ENCODE data around the gene IGF2BP2. TPM values are rescaled to one million over a fixed set of nuclear protein-coding genes. Genes with fewer than 3 reads are reported as not detected.

IGF2BP2 gene
- total and polyA plus RNA-seq, 2 of the 8 experiments (the other 6 are each of a cell fraction or from before 2014, with no cell fraction given): 7.4 to 121 TPM

DNA sequence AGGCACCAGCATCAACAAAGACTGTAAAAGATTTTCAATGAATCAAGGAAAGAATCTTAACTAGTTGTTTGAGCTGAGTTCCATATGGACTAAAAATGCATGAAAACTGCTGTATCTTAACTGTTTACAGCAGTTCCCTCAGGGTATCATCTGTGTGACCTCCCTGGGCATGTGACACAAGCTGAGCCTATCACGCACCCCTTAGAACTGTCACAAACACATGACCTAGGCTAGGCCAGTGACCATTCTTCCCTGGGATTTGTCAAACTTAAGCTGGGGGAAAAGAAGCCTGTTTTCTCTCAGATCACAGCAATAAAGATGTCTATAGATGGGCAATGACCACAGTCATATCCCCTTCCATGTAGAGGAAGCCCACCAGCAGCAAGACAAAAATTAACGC, 35.7 kb downstream of the IGF2BP2 start:
- CTCF ChIA-PET (ENCODE audit: partially characterized antibody): interaction anchor here (0.6 to 4.7 kb wide), 9 partner anchors 15 to 129 kb away, joined by 3 to 17 read pairs (median 3); no protein-coding TSS in a partner anchor
- no peak overlapping the region for H3K4me3 ChIP-seq (ENCODE audit: extremely low read depth in 1 of 4, insufficient read depth in 2 of 4, low read depth in 3 of 4, low read length in 4 of 4)
- H2BK15ac ChIP-seq (ENCODE audit: low read length): no peak overlapping the region
- no peak overlapping the region for H3K56ac ChIP-seq (replicated peaks; ENCODE audit: insufficient read length, low read depth, low read length)
- peak overlapping the region; percentile 61; the same call in 1 of the 2 replicates for H2AK5ac ChIP-seq (ENCODE audit: low read depth, low read length)
- POLR2A ChIA-PET (ENCODE audit: partially characterized antibody): interaction anchor here (0.7 to 2.6 kb wide), 8 partner anchors 11 to 149 kb away, joined by 3 to 11 read pairs (median 4); partner anchors contain the start of gene TRA2B
- 68% methylated on average over 2 of the region's 2 CpGs; no CpG with 5 or more reads in 1 of the 2 experiments for WGBS, 2 experiments (ENCODE audit: extremely low coverage in 1 of 2, insufficient coverage in 1 of 2, insufficient read length in 1 of 2, insufficient replicate concordance in 2 of 2, low coverage in 1 of 2, low lambda C conversion rate in 2 of 2, missing lambda C conversion rate in 1 of 2)
- H3K18ac ChIP-seq (ENCODE audit: extremely low read depth, low read length): no peak overlapping the region
- no peak overlapping the region for H2AFZ ChIP-seq (ENCODE audit: low read length)
- H4K8ac ChIP-seq (ENCODE audit: extremely low read depth, insufficient read depth, low read length): no peak overlapping the region
- H3K14ac ChIP-seq (ENCODE audit: insufficient read length): no peak overlapping the region
- H3K79me1 ChIP-seq (ENCODE audit: low read depth, low read length): peaks cover 14% of the 10 kb centered on the region
- FAIRE-seq (no peak), DNase-seq (ENCODE audit: low read depth in 1 of 2, low spot score in 2 of 2) (no peak)
- H3K4me2 ChIP-seq (ENCODE audit: insufficient read depth in 1 of 2, low read depth in 2 of 2, low read length in 2 of 2): peak overlapping the region in 1 of 2 experiments; percentile 49; a peak in 1 of 4 replicates
- no peak overlapping the region for H4K5ac ChIP-seq (ENCODE audit: insufficient read length, low read depth, low read length)
- no peak overlapping the region for H3K23ac ChIP-seq (ENCODE audit: insufficient read length)
- H4K20me1 ChIP-seq (replicated peaks in 1 of 2; ENCODE audit: control insufficient read depth in 1 of 2, insufficient read depth in 2 of 2, low read length in 2 of 2): peaks cover 0 to 8% of the 10 kb centered on the region in 2 experiments
- H3K79me2 ChIP-seq (ENCODE audit: control insufficient read depth in 1 of 2, insufficient read depth in 2 of 2, low read length in 2 of 2): peaks cover 25 to 92% of the 10 kb centered on the region in 2 experiments
- no peaks in the 10 kb centered on the region for H3K36me3 ChIP-seq (ENCODE audit: control insufficient read depth in 2 of 4, insufficient read depth in 4 of 4, low read length in 3 of 4)
- no peaks in the 10 kb centered on the region for H3K27me3 ChIP-seq (replicated peaks in 1 of 4; ENCODE audit: control insufficient read depth in 3 of 4, extremely low read depth in 1 of 4, insufficient read depth in 3 of 4, low read length in 3 of 4)
- H3K9ac ChIP-seq (replicated peaks in 1 of 4; ENCODE audit: extremely low read depth in 1 of 4, low read depth in 3 of 4, low read length in 3 of 4): no peak overlapping the region
- H2BK120ac ChIP-seq (replicated peaks; ENCODE audit: low read depth, low read length): peak overlapping the region; percentile 30
- H2BK20ac ChIP-seq (ENCODE audit: low read length): no peak overlapping the region
- TF ChIP-seq YY1 (IDR thresholded peaks at IDR 0.05; ENCODE audit: low read depth, low read length): no peak
- no peak for TF ChIP-seq MAFK (IDR thresholded peaks at IDR 0.05; ENCODE audit: low read depth, low read length)
- TF ChIP-seq GTF2F1 (IDR thresholded peaks at IDR 0.05; ENCODE audit: borderline replicate concordance, low read depth, low read length): no peak
- TF ChIP-seq POU5F1 (IDR thresholded peaks at IDR 0.05; ENCODE audit: low read depth, low read length): no peak
- peak; percentile 73 for TF ChIP-seq USF2 (IDR thresholded peaks at IDR 0.05; ENCODE audit: low read length)
- no peak for TF ChIP-seq CBX5 (IDR thresholded peaks at IDR 0.05; ENCODE audit: low read depth, low read length)
- H2BK5ac ChIP-seq (ENCODE audit: low read depth, low read length): 0 out of 2 replicates have a peak overlapping the region, but pooled peaks have one; percentile 46
- peak overlapping the region; percentile 1 for H3K4ac ChIP-seq (replicated peaks; ENCODE audit: insufficient read length, low read depth, low read length)
- peaks cover 7 to 42% (median 37%) of the 10 kb centered on the region in 4 experiments for H3K4me1 ChIP-seq (replicated peaks in 1 of 4; ENCODE audit: control insufficient read depth in 3 of 4, insufficient read depth in 4 of 4, low read length in 3 of 4)
- H3K9me3 ChIP-seq (ENCODE audit: insufficient read depth in 2 of 2, low read depth in 1 of 2, low read length in 1 of 2): no peaks in the 10 kb centered on the region
- H3K23me2 ChIP-seq (ENCODE audit: low read depth, low read length): no peaks in the 10 kb centered on the region
- peak overlapping the region; percentile 5 for H4K91ac ChIP-seq (replicated peaks; ENCODE audit: insufficient read length, low read length)
- H2BK12ac ChIP-seq (ENCODE audit: low read depth, low read length): peak overlapping the region; percentile 7; the same call in 1 of the 2 replicates
- H3K27ac ChIP-seq (ENCODE audit: low read depth, low read length): peak overlapping the region; percentile 23; the same call in 1 of the 2 replicates

Measured in H1 (cell line).